ENCODE results near the gene TTC39A.
"Not testable (repeated sequence)": the region's sequence is repeated elsewhere in the genome, so short reads cannot be mapped to it uniquely, and the experiment has no call there.

TTC39A gene

DNA sequence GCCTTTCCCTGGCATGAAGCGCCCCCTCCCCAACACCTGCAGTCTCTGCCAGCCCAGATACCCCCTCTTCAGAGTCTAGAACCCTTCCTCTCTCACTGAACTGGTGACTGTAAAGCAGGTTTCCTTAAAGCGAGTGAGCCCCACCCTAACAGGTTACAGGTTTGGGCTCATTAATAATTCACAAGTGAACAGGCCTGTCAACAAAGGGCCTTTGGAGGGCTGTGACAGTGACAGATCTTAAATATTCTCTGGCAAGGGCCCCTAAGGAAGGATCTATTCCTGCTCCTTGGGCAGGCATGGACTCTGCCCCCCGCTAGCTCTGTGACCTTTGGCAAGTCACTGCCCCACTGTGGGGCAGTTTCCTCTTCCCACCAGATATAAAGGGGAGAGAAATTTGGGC lies 5.6 kb upstream of the TTC39A start:
- DNase-seq = no peak

DNA sequence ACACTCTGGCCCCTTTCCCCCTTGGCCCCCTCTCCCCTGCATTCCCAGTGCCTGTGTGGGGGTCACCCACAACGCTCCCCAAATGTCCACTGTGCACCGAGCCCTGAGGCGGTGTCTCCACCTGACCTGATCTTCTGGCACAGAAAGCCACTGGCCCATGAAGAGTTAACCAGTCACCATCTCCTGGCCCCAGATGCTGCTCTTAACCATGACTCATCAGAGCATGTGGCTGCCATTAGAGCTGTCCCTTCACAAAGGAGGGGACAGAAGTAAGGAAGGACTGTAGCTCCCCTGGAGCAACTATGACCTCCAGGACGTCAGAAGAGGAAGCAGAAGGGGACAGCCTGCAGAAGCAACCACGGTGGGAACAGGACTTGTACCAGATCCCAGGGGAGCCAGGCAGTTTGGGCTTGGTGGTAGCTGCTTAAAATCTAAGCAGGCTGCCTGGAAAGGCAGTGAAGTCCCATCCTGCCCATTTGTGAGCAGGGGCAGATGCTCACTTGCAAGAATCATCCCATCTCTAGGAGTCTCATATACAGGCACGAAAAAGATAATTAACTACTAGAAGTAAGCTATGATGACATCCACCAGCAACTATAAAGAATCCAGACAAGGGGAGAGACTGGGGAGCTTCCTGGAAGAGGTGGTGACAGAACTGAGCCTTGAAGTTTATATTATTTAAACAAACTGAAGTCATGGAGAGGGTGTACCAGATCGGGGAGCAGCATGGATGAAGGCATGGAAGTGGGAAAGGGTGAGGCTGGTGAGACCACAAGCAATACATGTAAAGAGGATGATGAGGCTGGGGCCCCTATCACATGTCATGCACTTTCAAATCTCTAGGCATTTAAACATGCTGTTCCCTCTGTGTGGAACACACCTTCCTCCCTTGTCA lies 1.1 kb upstream of the TTC39A start:
- DNase-seq = no peak

DNA sequence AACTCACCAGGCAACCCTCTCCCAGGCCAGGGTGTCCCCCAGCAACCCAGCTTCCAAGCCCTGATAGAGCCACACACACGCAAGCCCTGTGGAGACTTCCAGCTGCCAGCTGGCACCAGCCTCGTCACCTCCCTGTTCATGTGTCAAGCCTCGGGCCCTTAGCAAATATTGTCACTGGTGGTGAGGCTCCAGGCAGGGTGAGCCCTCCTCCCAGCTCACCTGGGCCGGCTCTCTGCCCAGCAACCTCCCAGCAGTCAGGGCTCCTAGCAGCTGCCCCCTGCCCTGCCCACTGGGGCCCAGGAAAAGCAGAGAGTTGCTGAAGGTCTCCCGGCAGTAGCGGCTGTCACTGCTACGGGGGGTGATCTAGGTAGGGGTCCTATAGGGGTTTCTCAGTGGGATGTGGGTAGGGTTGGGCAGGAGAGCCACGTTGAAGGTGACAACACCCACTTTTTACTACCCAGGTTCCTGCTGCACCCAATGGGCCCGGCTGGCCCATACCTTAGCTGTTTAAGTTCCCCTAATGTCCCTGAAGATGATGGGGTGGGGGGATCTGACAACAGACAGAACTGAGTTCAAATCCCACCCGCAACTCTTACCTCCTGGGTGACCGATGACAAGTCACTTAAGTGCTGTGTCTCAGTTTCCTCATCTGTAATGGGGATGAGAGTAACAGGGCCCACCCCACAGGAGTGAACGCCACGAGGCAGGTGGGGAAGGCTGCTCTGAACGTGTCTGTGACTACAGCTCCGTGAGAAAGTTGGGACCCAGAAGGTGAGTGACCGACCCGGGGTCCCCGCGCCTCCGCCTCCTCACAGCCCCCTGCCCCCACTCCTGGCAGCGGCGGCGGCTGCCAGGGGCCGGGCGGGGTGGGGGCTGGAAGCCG lies 678 bp downstream of the TTC39A start:
- no peak for DNase-seq

DNA sequence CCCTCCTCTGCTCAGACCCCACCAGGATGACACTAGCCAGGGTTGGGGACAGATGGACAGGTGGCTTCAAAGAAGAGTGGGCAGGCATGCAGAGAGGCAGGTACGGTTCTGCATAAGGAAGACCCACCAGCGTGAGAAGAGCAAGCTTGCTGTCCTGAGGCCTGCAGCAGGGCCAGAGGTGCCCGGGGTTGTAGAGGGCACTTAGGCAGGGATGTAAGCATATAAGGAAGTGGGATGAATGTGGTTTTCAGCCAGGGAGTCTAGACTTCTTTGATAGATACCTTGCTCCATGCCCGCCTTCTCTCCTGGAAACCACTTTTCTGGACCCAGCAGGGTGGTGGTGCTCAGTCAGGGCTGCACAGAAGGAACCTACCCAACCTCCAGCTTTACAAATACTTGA lies 1.4 kb downstream of the TTC39A start:
- DNase-seq = no peak

DNA sequence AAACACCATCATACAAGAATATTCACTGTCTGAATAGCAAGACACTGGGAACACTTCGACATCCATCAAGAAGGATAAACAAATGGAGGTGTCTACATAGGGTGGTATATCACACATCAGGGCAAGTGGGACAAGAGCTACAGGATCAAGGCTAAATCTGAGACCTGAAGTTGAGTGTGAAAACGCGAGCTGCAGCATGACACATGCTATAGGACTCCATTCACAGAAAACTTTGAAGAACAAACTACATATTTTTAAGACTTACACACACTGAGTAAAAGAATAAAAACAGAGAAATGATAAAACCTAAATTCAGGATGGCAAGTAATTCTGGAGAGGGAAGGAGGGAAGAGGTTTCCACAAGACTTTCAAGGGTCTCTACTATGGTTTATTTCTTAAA lies 2.1 kb downstream of the TTC39A start:
- no peak for DNase-seq

DNA sequence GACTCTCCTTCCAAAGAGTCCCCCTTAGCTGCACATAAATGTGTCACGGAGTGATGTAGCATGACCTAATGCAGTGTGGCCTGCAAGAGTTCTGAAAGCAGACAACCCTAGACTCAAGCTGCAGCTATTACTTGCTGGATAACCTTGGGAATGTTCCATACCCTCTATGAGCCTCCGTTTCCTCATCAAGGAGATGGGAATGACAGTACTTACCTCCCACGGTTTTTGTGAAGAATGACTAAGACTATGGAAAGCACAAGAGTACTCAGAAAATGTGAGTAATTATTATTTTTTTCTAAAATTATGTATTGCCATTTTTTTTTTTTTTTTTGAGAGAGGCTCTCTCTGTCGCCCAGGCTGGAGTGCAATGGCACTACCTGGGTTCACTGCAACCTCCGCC lies 3.0 kb downstream of the TTC39A start:
- DNase-seq = no peak

DNA sequence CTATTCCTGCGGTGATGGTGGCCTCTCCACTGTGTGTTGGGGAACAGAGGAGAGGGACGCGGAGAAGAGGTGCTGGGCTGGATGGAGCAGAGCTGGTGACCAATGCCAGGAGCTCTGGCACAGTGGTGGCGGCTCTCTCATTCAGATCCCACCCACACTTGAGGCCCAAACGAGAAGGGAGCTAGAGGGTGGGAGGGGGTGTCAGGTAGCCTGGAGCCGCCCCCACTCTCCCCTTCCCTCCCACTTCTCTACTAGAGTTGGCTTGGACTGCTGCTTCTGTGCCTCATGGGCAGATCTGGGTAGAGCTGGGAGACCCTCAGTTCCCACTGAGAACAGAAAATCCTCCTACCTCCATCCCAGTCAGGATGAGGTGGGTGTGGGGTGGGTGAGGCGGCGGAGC lies 3.5 kb downstream of the TTC39A start:
- no peak for DNase-seq

DNA sequence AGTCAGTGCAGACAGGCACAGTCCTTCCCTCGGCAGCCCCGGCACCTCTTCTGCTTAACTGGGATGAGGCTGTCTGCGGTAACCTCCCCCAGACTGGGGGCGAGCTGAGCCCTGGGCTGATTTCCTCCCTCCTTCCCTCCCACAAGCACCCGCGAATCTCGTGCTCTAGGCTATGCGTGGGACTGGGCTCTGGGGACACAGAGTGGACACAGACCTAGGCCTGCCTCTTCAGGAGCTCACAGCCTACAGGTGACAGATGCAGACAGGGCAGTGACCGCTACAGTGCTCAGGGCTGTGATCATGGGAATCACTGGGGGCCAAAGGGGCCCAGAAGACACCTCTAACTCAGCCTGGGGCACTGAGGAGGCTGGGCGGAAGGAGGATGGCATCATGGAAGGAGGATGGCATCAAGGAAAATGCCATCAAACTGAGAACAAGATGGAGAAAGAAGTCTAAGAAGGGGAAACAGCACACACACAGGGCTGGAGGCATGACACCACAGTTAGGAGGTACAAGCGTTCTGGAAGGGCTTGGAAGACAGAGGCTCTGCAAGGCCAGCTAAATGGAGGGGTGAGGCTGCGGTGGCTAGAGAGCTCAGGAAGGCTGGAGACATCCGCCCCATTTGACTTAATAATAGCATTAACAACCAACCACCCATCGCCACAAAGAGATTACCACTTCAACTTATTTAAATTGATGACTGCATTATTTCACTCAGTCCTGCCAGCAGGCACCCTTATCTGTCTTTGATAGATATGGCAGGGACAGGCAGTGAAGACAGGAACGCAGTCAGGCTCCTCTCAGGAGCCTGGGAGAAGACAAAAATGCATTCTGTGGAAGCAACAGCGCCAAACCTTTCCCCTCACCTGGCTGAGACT lies 4.2 kb downstream of the TTC39A start:
- DNase-seq = no peak

DNA sequence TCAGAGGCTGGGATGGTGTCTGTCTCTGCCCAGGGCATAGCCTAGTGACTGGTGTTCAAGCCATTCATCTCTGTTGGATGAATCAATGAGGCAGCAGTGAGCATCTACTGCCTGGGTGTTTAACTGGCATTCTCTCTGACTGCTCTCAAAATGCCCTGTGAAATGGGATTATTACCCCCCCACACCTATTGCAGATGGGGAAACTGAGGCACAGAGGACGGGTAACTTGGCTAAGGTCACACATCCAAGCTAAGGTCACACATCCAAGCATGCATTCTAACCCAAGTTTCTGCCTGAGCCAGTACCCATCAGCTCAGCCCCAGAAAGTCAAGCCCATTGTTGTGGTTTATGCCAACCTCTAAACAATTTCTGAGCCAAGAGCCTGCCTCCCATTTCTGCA lies 5.0 kb downstream of the TTC39A start:
- DNase-seq = no peak

DNA sequence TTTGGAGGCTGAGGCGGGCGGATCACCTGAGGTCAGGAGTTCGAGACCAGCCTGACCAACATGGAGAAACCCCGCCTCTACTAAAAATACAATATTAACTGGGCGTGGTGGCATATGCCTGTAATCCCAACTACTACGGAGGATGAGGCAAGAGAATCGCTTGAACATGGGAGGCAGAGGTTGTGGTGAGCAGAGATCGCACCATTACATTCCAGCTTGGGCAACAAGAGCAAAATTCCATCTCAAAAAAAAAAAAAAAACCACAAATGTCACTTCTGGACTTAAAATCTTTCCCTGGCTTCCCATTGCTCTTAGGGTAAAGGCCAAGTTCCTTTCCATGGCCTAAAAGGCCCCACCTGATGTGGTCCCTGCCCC lies 5.4 kb downstream of the TTC39A start:
- DNase-seq = not testable (repeated sequence)

DNA sequence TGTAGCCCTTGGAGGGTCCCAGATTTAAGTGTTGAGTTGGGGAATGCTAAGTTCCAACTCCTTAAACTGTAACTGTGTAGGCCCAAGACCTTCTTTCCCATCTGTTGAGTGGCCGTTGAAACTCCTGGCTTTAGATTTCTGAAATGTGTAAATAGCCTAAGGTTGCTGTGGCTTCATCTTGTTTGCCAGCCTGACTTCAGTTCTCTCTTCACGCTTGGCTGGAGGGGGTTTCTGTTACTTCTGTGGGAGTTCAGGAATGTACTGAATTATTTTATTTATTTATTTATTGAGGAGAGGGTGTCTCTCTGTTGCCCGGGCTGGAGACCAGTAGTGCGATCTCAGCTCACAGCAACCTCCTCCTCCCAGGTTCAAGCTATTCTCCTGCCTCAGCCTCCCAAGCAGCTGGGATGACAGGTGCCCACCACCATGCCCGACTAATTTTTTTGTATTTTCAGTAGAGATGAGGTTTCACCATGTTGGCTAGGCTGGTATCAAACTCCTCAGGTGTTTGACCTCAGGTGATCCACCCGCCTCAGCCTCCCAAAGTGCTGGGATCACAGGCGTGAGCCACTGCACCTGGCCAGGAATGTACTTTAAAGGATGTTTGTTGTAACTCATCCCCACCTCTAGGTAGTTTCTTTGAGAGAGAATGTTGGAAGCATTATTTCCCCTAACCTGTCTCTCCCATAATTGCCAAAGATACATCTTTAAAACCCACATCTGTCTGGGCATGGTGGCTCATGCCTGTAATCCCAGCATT lies 5.9 kb downstream of the TTC39A start:
- no peak for DNase-seq

DNA sequence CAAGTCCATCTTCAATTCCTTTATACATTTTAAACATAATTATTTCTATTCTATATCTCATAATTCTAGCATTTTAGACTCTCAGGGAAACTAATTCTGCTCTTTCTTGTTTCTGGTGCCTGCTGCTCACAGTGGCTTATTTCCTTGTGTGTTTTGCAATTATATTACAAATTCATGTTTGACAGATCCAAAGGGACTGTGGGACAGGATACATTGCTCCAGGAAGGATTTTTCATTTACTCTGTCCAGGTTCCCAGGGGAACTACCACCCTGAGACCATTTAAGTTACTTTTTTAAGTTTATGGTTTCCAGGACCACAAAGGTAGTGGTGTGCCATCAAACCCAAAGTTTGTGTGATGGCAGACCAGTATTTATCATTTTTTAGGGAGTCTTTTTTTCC lies 6.6 kb downstream of the TTC39A start:
- DNase-seq = no peak

DNA sequence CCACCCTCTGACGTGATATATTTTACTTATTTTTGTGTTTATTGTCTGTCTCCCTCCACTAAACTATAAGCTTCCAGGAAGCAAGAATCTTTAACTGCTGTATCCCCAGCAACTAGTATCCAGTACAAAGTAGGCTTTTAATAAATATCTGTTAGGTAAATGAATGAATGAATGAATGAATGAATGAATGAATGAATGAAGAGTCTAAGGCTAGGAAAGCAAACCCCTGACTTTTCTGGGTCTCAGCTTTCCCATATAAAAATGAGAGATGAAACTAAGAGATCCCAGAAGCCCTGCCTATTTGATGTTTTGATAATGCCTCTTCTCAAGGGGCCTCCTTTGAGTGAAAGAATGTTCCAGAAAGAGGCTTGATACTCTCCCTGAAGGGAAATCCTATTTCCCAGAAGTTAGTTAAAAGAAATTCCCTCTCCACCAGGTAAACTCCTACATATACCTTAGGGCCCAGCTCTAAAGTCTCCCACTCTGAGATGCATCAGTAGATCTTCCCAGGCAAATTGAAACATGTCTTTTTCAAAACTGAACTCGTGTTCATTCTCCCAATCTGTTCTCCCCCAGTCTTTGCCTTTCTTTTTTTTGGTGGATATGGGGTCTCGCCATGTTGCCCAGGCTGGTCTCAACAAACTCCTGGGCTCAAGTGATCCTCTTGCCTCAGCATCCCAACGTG lies 7.8 kb downstream of the TTC39A start:
- no peak for DNase-seq

DNA sequence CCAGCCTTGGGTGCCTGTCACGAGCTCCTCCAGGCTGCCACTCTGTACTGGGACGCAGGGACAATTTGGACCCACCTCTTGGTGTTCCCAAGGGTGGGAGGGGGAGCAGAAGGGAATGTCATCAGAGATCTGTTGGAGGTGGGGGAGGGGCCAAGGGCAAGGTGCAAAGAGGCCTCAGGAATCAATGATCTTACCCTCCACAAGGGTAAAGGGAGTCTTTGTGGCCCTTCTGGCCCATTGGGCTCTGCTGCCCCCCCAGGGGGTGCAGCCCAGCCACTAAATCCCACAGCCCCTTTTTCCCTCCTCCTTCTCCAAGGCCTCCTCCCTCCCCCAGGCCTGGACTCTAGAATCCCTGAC lies 8.5 kb downstream of the TTC39A start:
- no peak for DNase-seq

DNA sequence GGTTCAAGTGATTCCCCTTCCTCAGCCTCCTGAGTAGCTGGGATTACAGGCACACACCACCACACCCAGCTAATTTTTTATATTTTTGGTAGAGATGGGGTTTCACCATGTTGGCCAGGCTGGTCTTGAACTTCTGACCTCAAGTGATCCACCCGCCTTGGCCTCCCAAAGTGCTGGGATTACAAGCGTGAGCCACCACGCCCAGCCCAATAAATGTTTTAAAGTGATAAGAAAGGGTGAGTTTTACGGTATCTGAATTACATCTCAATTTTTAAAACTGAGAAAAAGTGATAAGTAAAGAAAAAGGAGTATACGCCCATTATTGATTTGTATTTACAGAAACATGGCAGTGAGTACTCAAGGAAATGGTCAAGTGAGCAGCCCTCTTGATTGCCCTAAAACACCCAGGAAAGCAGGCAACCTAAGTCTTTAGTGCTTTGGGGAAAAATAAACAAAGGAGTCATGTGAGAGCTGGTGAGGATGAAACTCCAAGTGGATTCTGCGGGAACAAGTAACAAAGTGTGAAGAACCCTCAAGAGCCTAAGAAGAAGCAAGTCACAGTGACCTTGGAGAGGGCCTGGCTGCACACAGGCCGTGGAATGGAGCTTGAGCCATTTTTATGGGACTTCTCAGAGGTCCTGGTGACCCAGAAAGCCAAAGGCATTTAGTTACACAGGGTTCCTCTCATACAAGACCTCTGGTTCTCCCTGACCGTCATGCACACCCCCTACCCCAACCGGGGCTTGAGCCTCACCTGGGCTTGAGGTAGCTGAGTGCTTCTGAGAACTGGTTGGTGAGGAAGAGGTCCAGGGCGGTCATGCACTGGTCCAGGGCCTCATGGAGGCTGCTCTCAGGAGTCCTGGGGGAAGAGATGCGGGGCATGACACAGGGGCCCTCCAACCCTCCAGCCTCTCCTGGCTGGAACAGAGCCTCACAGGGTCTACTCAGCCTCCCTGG lies 9.1 kb downstream of the TTC39A start:
- DNase-seq = no peak

DNA sequence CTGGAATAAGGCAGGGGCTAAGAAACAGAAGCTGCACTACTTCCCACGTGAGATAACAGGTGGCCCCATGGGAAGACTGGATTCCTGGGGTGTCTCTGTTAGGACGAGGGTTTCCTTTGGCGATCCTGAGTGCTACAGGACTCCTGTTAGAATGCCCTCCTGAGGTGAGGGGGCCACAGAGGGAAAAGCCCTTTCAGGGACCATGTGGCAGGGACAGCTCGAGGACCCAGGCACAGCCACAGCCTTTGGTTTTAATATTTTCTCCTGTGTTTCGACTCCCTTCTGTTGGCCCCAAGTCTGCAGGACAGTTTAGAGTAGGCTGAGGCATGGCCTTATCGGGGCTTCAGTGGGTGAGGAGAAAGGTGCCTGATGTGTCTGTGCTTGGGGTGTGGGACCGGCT lies 12.6 kb downstream of the TTC39A start:
- DNase-seq = no peak

DNA sequence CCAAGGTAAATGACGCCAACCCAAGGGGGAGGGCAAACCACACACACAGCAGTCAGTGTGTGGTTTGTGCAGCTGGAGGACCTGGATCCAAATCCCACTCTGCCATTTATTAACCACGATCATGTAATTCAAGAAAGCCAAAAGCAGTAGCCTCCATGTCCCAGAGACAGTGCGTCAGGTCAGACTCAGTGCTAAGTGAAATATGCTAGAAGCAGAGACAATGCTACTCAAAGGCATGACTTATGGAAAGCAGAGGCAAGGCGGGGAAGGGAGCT lies 13.6 kb downstream of the TTC39A start:
- DNase-seq = no peak

DNA sequence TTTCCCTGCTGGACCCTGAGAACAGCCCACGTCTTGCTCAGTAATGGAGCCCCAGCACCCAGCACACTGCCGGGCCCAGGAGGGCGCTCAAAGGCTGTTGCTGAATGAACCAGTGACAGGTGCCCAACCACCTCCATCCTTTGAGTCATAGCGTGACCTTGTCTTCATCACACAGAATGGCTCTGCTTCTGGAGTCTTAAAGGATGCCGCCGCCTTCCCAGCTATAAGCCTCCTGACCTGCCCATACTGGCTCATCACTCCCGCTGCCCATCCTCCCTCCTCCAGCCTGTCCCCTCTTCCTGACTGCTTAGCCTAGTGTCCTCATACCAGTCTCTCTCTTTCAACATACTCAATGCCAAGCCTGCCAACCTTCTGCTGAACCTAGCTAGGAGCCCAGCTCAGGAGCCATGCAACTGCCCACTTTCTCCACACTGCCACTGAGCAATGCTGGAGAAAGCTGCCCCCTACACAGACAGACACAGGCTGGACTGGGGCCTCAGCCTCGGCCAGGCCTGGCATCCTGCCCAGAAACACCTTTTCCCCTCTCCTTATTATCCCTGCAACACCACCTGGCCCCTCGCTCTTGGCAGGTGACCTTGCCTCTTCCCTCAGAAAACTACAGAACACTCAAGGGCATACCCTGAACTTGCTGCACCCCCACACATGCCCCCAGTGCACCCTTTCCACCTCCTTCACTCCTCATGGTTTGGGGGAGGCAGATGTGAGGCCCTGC lies 14.1 kb downstream of the TTC39A start:
- DNase-seq = peak; percentile 34

DNA sequence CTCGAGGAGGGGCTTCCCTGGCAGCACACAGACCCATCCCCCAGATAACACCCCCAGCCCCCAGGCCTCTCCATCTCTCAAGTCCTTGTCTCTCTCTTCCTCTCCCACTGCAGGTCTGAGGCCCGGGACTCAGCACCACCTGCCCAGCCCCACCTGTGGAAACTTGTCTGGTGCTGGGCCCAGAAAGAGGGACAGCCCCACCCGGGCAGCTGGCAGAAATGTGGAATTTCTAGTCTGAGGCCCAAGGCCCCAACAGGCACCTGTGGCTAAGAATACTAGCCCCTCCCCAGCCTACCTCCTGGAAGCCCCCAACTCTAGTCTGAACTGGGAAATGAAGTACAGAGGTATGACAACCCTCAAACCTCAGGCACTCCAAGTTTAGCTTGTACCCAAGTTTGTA lies 15.4 kb downstream of the TTC39A start:
- no peak for DNase-seq

All from activated CD4-positive, alpha-beta T cell treated with anti-CD3 and anti-CD28 coated beads, Interleukin-10, Interleukin-2, amounts not matched to agents 100 ng/mL and 50 ng/mL, durations not matched to agents 16 hours and 8 hours (primary cell).